Suprapubic skin (tissue), 3 donors: ENCODE results near the gene P2RY8.

Source experiments
- CTCF ChIP-seq, 2 donors: fragments of 200-600 bp in 1 of 2; fragments of 450-650 bp in 1 of 2; sonication (generic) in 1 of 2; IDR thresholded peaks; one replicate each; pipeline ENCODE4 v1.5.1; 2016 to 2019; ENCODE audit warnings: antibody characterized with exemption in 2 of 2, mild to moderate bottlenecking in 1 of 2, moderate library complexity in 1 of 2
- POLR2A ChIP-seq, 2 donors: fragments of 450-650 bp; IDR thresholded peaks; one replicate each; pipeline ENCODE4 v1.6.1; 2017; ENCODE audit warnings: antibody characterized with exemption in 2 of 2, mild to moderate bottlenecking in 2 of 2, moderate library complexity in 2 of 2

- TF ChIP-seq CTCF (IDR thresholded peaks at IDR 0.05) (no peak), POLR2A (IDR thresholded peaks at IDR 0.05) (no peak)
These were observed 56.8 kb downstream of the P2RY8 start for GRCh38 chrX:1480082-1480785.
